ENCODE measurements around the gene NIPA2.

DNA sequence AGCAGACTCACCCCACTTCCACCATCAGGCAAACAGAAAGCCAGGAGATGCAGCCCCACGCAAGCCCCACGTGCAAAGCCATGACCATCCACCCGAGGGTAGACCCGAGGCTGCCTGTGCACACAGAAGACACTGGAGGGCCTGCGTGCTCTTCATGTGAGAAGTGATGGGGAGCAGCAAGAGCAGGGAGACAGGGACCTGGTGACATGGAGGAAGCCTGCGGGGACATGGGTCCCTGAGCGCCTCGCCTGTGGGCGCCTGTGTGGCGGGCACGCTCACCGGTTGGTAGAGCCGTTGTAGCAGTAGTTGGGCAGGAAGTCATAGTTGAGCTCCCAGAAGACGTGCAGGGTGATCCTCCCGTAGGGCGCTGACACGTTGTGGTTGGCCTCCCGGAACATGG, 65.0 kb downstream of the NIPA2 start:
- TF ChIP-seq POLR2A (IDR thresholded peaks at IDR 0.05), result no peak
- TF ChIP-seq, protein P1, sequence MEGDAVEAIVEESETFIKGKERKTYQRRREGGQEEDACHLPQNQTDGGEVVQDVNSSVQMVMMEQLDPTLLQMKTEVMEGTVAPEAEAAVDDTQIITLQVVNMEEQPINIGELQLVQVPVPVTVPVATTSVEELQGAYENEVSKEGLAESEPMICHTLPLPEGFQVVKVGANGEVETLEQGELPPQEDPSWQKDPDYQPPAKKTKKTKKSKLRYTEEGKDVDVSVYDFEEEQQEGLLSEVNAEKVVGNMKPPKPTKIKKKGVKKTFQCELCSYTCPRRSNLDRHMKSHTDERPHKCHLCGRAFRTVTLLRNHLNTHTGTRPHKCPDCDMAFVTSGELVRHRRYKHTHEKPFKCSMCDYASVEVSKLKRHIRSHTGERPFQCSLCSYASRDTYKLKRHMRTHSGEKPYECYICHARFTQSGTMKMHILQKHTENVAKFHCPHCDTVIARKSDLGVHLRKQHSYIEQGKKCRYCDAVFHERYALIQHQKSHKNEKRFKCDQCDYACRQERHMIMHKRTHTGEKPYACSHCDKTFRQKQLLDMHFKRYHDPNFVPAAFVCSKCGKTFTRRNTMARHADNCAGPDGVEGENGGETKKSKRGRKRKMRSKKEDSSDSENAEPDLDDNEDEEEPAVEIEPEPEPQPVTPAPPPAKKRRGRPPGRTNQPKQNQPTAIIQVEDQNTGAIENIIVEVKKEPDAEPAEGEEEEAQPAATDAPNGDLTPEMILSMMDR (IDR thresholded peaks at IDR 0.05), result no peak

All from uterus (tissue), 2 donors.